Kidney tubule cell (primary cell): ENCODE results near the gene CXorf58.
"Not testable (repeated sequence)": the region's sequence is repeated elsewhere in the genome, so short reads cannot be mapped to it uniquely, and the experiment has no call there.

Source experiments
- DNase-seq: peaks from one replicate; pipeline ENCODE4 v3.0.0-alpha.2; 2018; ENCODE audit warnings: low spot score

The CXorf58 gene

GRCh38 chrX:23952984-23953907 is 45.4 kb downstream of the CXorf58 start:
- no peak for DNase-seq

GRCh38 chrX:23953908-23954269 is 46.1 kb downstream of the CXorf58 start:
- no peak for DNase-seq

GRCh38 chrX:23954396-23954795 is 46.6 kb downstream of the CXorf58 start:
- no peak for DNase-seq

GRCh38 chrX:23959781-23960180 is 52.0 kb downstream of the CXorf58 start:
- DNase-seq = no peak

GRCh38 chrX:23964191-23964590 is 56.4 kb downstream of the CXorf58 start:
- no peak for DNase-seq

- not testable (repeated sequence) for DNase-seq
Observed at GRCh38 chrX:23965630-23966029, 57.8 kb downstream of the CXorf58 start.

GRCh38 chrX:23978491-23978890 is 70.7 kb downstream of the CXorf58 start:
- DNase-seq = no peak

GRCh38 chrX:23980011-23980441 is 72.2 kb downstream of the CXorf58 start:
- peak; percentile 3 for DNase-seq

GRCh38 chrX:23981222-23981621 is 73.4 kb downstream of the CXorf58 start:
- no peak for DNase-seq

- no peak for DNase-seq
Observed at GRCh38 chrX:23981711-23982110, 73.9 kb downstream of the CXorf58 start.

- DNase-seq = no peak
Observed at GRCh38 chrX:23982891-23983290, 75.1 kb downstream of the CXorf58 start.
